ENCODE measurements around the gene TTC27.
"Not testable (repeated sequence)": the region's sequence is repeated elsewhere in the genome, so short reads cannot be mapped to it uniquely, and the experiment has no call there.

TTC27 gene

DNA sequence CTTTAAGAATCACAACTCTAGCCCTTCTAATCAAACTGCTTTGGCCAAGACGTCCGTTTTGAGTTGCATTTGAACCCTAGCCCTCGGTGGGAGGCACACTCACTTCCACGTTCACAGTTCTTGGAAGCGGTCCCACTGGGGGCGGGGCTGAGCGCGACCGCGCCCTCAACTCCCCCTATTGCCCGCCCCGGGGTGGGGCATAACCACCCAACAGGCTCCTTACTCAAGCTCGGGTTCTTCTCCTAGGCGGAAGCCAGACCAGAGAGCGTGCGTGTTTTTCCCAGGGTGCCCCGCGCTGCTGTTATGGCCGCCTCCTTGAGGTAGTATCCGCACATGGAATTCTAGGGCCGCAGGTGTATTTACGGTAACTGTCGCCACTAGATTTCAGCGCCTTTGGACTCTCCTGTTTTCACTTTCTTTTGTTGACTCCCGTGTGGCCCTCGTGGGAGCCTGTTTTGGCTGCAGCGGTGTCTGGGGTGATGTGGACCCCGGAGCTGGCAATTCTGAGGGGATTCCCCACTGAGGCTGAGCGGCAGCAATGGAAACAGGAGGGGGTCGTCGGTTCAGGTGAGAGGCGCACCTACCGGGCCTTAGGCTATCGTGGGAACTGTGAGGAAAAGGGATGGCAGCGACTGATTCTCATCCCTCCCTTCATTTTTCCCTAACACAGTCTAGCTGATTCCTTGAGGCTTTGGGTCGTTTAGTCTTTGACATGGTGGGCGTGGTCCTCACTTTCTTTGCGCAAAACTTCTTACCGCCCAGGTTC, at the start of gene TTC27:
Gene TTC27, plus strand, starts transcription at position 237 of the 766 bp plus-strand sequence. Its CDS starts 243 bp downstream, at position 480.
- peaks cover 14% of the 10 kb centered on the region for H3K36me3 Mint-ChIP-seq
- H3K4me3 Mint-ChIP-seq = peak within 1 kb of the TSS; percentile 97
- H3K27ac Mint-ChIP-seq = peak within 1 kb of the TSS; percentile 91
- H3K27me3 Mint-ChIP-seq = no peaks in the 10 kb centered on the region
- no peaks in the 10 kb centered on the region for H3K9me3 Mint-ChIP-seq
- peaks cover 33% of the 10 kb centered on the region for H3K4me1 Mint-ChIP-seq

DNA sequence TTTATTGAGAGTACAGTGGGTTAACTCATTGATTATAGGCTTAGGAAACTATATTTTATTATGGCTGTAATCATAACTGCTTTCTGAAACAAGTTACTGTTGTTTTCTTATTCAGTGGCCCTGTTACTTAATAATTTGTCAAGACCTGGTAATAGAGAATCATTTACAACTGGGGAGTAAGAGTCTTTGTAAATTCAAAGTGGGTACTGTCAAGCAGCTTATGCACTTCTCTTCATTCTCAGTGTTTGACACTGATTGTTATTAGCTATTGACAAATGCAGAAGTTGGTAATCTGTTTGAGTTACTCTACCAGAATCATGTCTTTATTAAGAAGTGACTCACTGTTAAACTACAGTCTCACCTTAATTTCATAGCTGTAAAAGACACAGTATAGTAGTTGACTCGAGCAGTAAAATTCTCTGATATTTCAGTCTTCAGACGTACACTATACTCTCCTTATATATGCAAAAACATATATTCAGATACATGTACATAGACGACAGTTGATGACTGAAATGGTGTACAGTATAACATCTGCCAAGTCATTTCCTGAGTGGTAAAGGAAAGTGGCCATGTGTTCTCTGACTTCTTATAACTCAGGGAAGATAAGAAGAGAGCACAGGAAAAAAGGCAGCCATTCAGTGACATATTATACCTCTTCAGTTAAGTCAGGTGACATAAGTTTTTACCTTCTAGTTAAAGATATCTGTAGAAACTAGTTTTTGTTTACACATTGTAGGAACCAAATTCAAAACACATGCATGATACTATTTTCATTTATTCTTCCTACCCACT, 36.0 kb upstream of the TTC27 start:
- Mint-ChIP-seq H3K27ac (peak overlapping the region; percentile 94), H3K36me3 (peaks cover 10% of the 10 kb centered on the region), H3K4me3 (peak overlapping the region; percentile 23), H3K4me1 (peaks cover 42% of the 10 kb centered on the region), H3K27me3 (no peaks in the 10 kb centered on the region), H3K9me3 (no peaks in the 10 kb centered on the region)

DNA sequence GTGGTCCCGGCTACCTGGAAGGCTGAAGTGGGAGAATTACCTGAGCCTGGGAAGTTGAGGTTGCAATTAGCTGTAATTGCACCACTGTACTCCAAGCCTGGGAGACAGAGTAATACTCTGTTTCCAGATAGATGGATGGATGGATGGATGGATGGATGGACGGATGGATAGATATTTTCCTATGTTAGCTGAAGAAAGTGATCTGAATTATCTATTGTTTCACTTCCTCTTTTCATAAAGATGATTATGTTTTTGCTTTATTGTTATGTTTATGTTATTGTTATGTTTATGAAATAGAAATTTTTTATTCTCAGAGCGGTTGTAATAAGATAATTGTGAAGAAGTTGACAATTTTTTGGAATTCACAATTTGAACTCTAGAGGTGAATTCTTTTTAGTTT, 33.3 kb upstream of the TTC27 start:
- H3K4me3 Mint-ChIP-seq = no peak overlapping the region
- peaks cover 12% of the 10 kb centered on the region for H3K36me3 Mint-ChIP-seq
- no peak overlapping the region for H3K27ac Mint-ChIP-seq
- H3K27me3 Mint-ChIP-seq = no peaks in the 10 kb centered on the region
- H3K9me3 Mint-ChIP-seq = no peaks in the 10 kb centered on the region
- H3K4me1 Mint-ChIP-seq = peaks cover 35% of the 10 kb centered on the region

DNA sequence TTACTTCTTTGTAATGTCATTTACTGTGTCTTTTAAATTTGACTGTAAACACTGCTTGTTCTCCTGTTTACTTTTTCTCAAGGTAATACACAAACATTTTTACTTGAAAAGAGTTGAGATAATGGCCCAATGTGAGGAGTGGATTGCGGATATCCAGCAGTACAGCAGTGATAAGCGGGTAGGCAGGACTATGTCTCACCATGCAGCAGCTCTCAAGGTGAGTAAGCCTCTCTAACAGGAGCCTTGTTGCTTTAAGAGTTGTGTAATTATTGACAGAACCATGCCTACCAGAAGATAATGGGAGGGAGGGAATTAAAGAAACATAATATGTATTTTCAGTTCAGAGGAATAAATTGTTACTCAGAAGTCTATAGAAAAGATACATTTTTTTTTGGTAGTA, 16.5 kb upstream of the TTC27 start:
- no peaks in the 10 kb centered on the region for H3K9me3 Mint-ChIP-seq
- H3K36me3 Mint-ChIP-seq = peaks cover 16% of the 10 kb centered on the region
- H3K27me3 Mint-ChIP-seq = no peaks in the 10 kb centered on the region
- no peak overlapping the region for H3K27ac Mint-ChIP-seq
- H3K4me3 Mint-ChIP-seq = no peak overlapping the region
- H3K4me1 Mint-ChIP-seq = no peaks in the 10 kb centered on the region

DNA sequence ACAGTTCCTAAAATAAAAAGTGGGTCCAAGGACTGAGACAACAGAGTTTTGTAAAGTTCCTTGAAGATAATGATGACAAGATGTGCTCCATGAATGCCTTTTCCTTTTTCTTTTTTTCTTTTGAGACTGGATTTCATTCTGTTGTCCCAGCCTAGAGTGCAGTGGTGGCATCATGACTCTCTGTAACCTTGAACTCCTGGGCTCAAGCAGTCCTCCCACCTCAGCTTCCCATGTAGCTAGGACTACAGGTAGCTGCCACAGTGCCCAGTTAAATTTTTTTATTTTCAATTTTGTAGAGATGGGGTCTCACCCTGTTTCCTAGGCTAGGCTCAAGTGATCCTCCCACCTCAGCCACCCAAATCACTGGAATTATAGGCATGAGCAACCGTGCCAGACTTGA, 16.1 kb upstream of the TTC27 start:
- Mint-ChIP-seq H3K27ac (no peak overlapping the region), H3K36me3 (peaks cover 16% of the 10 kb centered on the region), H3K4me1 (no peaks in the 10 kb centered on the region), H3K4me3 (no peak overlapping the region), H3K27me3 (no peaks in the 10 kb centered on the region), H3K9me3 (no peaks in the 10 kb centered on the region)

DNA sequence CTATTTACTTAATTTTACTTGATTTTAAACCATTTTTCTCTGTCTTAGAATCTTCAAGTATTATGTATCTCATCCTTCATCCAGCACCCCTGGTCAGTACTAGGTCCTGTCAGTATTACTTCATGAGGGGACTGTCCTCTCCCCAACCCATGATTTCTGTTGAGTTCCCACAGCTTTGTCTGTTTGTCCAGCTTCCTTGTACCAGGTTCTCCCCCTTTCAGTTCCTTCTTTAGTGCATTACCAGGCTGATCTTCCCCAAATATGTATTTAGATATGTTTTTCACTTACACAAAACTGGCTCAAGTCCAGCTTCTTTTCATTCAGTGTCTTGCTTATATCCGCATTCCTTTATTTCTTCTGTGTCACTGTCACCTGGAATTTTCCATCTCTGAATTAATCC, 13.8 kb upstream of the TTC27 start:
- no peaks in the 10 kb centered on the region for H3K27me3 Mint-ChIP-seq
- H3K36me3 Mint-ChIP-seq = peaks cover 15% of the 10 kb centered on the region
- H3K4me3 Mint-ChIP-seq = no peak overlapping the region
- H3K4me1 Mint-ChIP-seq = no peaks in the 10 kb centered on the region
- no peaks in the 10 kb centered on the region for H3K9me3 Mint-ChIP-seq
- H3K27ac Mint-ChIP-seq = peak overlapping the region; percentile 79

DNA sequence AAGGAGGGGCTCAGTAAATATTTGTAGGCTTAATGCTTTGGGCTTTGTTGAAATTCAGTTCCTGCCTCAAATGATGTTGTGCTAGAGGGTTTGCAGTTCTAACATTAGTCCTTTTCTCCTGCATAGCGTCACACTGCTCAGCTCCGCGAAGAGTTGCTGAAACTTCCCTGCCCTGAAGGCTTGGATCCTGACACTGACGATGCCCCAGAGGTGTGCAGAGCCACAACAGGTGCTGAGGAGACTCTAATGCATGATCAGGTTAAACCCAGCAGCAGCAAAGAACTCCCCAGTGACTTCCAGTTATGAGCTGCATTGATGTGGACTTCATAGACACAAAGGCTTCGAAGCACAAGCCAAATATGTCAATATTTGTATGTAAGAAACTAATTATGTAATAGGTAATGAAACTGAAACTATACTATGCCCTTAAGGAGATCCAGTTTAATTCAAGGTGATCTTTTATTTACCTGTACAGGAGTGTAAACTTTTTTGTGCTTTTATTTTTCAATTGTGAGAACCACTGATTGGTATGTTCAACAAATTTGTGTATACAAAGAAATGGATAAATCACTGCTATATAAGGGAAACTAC, 10.2 kb upstream of the TTC27 start:
- H3K27ac Mint-ChIP-seq = no peak overlapping the region
- H3K9me3 Mint-ChIP-seq = no peaks in the 10 kb centered on the region
- no peaks in the 10 kb centered on the region for H3K27me3 Mint-ChIP-seq
- peaks cover 10% of the 10 kb centered on the region for H3K36me3 Mint-ChIP-seq
- H3K4me1 Mint-ChIP-seq = no peaks in the 10 kb centered on the region
- no peak overlapping the region for H3K4me3 Mint-ChIP-seq

DNA sequence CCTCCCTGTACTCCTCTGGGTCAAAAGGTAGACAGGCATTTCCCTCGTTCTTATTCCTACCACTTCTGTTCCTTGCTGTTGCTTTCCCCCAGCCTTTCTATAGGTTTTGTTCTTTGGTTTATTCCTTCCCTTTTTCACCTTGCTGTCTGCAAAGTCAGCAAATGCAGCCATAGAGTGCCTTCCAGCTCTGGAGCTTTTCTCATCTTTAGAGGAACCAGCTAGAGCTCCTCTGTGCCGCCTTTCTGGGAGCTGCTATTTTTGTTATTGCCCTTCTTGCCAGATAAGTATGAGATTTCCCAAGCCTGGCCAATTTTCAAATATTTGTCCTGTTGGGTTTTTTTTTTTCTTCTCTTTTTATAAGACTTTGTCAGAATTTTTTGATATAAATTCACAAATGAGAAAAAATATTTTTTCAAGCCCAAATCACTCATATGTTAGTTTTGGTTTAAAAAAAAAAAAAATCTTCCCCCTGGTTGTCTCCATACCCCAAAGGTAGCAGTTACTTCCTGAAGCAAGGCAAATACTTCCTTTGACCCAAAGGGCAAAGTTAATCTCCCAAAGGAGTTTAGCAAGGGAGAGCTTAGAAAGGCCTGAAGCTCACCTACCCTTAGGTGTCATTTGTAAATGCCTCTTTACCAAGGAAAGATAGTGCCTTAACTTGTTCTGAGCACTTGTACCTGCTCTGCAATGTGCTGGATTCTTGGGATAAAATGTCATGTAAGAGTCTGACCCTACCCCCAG, 5.1 kb upstream of the TTC27 start:
- no peaks in the 10 kb centered on the region for H3K27me3 Mint-ChIP-seq
- H3K4me3 Mint-ChIP-seq = peak overlapping the region; percentile 19
- peaks cover 7% of the 10 kb centered on the region for H3K4me1 Mint-ChIP-seq
- H3K36me3 Mint-ChIP-seq = no peaks in the 10 kb centered on the region
- H3K27ac Mint-ChIP-seq = peak overlapping the region; percentile 77
- no peaks in the 10 kb centered on the region for H3K9me3 Mint-ChIP-seq

DNA sequence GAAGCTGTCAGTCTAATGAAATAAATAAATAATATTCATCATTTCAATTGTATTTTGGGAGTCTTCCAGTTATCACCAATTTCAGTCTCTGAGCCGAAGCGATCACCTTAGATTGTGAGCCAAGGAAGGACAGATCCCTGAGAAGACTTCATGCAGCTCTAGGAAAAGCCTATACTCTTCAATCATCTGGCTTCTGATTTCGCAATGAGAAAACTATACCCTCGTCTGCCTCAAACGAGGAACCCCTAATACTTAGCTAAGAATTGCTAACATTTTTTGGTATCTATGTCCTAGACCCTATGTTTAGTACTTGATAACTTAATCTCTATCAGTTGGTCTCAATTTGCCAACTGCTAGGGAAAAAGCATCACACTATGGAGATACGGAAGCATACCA, 4.5 kb upstream of the TTC27 start:
- Mint-ChIP-seq H3K9me3 (no peaks in the 10 kb centered on the region), H3K27ac (no peak overlapping the region), H3K4me3 (no peak overlapping the region), H3K4me1 (peaks cover 10% of the 10 kb centered on the region), H3K27me3 (no peaks in the 10 kb centered on the region), H3K36me3 (peaks cover under 1% of the 10 kb centered on the region)

DNA sequence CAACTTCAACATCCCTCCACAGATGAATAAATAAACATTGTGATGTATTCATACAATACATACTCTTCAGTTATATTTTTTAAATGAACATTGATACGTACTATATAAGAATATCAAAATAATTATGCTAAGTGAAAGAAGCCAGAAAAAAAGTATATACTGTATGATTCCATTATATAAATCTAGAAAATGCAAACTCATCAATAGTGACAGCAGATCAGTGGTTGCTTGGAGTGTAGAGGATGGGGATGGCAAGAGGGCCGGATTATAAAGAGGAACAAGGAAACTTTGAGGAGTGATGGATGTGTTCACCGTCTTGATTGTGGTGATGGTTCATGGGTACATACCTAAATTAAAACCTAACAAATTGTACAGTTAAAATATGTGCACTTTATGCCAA, 3.0 kb upstream of the TTC27 start:
- peak overlapping the region; percentile 11 for H3K27ac Mint-ChIP-seq
- H3K27me3 Mint-ChIP-seq = no peaks in the 10 kb centered on the region
- H3K9me3 Mint-ChIP-seq = no peaks in the 10 kb centered on the region
- peaks cover 17% of the 10 kb centered on the region for H3K4me1 Mint-ChIP-seq
- no peak overlapping the region for H3K4me3 Mint-ChIP-seq
- H3K36me3 Mint-ChIP-seq = peaks cover 4% of the 10 kb centered on the region

DNA sequence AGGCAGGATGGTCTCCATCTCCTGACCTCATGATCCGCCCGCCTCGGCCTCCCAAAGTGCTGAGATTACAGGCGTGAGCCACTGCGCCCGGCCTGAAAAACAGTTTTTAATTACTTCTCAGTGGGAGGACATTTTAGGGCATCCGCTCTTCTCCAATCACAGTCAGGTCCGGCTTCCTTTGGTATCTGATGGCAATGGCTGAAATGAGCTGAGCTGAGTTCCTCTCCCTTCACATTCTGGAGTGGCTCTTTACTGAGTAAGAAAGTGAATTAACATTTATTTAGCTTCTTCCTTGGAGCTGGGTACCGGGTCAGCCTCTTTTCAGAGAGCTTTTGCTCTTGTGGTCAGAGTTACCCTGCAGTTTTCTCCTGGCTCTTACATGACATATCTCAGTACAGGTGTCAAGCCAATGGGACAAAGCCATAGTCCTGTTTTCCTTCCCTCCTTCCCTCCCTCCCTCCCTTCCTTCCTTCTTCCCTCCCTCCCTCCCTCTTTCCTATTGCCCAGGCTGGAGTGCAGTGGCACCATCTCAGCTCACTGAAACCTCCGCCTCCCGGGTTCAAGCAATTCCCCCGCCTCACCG, 1.1 kb upstream of the TTC27 start:
- H3K9me3 Mint-ChIP-seq = no peaks in the 10 kb centered on the region
- H3K27ac Mint-ChIP-seq = no peak overlapping the region
- peaks cover 24% of the 10 kb centered on the region for H3K4me1 Mint-ChIP-seq
- H3K4me3 Mint-ChIP-seq = no peak overlapping the region
- no peaks in the 10 kb centered on the region for H3K27me3 Mint-ChIP-seq
- H3K36me3 Mint-ChIP-seq = peaks cover 10% of the 10 kb centered on the region

DNA sequence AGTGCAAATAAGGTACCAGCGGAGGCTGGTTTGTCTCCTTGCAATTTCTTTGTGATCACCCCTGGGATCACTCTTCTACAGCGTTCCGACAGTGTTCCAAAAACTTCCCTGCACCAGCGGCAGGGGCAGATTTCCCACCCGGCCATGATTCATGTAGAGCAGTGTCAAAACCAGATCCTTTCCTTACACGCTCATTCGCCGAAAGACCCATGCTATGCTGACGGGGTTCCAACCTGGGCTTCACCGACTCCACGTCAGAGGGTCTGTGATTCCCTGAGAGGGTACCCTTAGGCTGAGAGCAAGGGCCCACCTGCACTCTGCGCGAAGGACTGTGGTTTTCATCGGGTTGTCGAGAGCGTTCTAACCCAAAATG, 423 bp upstream of the TTC27 start:
- Mint-ChIP-seq H3K27me3 (no peaks in the 10 kb centered on the region), H3K9me3 (no peaks in the 10 kb centered on the region), H3K27ac (peak overlapping the region; percentile 91), H3K4me3 (peak overlapping the region; percentile 97), H3K36me3 (peaks cover 13% of the 10 kb centered on the region), H3K4me1 (peaks cover 31% of the 10 kb centered on the region)

DNA sequence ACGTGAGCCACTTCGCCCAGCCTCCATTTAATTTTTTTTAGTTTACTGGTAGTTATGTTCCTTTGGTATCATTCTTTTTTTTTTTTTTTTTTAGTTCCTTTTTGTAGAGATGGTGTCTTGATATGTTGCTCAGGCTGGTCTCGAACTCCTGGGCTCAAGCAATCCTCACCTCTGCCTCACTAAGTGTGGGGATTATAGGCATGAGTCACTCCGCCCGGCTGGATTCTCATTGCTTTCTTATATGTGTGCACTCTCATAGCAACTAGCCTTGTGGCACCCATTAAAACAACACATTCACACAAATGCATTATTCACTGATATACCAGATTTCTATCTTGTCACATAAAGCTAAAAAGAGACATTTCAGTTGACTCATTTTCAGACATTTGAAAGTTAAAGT, 4.2 kb downstream of the TTC27 start:
- no peaks in the 10 kb centered on the region for H3K9me3 Mint-ChIP-seq
- H3K27ac Mint-ChIP-seq = no peak overlapping the region
- peaks cover 32% of the 10 kb centered on the region for H3K4me1 Mint-ChIP-seq
- H3K27me3 Mint-ChIP-seq = no peaks in the 10 kb centered on the region
- peaks cover 16% of the 10 kb centered on the region for H3K36me3 Mint-ChIP-seq
- no peak overlapping the region for H3K4me3 Mint-ChIP-seq

DNA sequence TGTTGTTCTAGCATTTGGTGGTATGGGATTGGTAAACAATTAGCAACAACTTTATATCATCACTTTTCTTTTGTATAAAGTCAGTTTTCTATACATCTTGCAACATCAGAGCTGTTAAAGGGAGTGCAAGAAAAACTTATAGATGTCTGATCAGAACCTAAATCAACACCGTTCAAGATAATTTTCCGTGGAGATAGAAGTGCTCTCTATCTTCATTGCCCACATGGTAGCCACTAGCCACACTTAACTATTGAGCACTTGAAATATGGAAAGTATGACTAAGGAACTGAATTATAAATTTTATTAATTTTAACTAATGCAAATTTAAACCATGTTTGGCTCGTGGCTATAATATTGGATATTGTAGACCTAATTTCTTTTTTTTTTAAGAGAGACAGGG, 5.2 kb downstream of the TTC27 start:
- Mint-ChIP-seq H3K4me1 (peaks cover 24% of the 10 kb centered on the region), H3K4me3 (no peak overlapping the region), H3K9me3 (no peaks in the 10 kb centered on the region), H3K27ac (no peak overlapping the region), H3K27me3 (no peaks in the 10 kb centered on the region), H3K36me3 (peaks cover 16% of the 10 kb centered on the region)

DNA sequence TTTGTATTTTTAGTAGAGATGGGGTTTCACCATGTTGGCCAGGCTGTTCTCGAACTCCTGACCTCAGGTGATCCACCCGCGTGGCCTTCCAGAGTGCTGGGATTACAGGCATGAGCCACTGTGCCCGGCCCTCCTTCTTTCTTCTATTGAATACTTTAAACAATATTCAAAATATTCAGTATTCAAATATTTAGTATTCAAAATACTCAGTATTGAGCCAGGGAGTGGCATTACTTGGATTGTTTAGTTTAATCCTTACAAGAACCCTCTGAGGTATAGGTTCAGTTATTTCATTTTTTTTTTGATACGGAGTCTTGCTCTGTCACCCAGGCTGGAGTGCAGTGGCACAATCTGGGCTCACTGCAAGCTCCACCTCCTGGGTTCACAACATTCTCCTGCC, 10.7 kb downstream of the TTC27 start:
- not testable (repeated sequence) for H3K9me3 Mint-ChIP-seq, H3K4me1 Mint-ChIP-seq, H3K27ac Mint-ChIP-seq, H3K36me3 Mint-ChIP-seq, H3K27me3 Mint-ChIP-seq, H3K4me3 Mint-ChIP-seq
